MM.1S (cell line): ENCODE measurements around the gene VLDLR.

ENCODE experiments used
- DNase-seq: peaks from one replicate; pipeline ENCODE4 v3.0.0-alpha.2; 2015
- H2AFZ ChIP-seq: fragments of 300-600 bp; sonication (generic); 2 replicates; pipeline ENCODE4 v1.6.0; 2016; ENCODE audit warnings: antibody characterized with exemption, low read length
- H3F3A ChIP-seq: fragments of 300-600 bp; sonication (generic); 2 replicates; pipeline ENCODE4 v1.6.1; 2016; ENCODE audit warnings: mild to moderate bottlenecking, antibody characterized with exemption, low read length, moderate library complexity, mixed read lengths; ENCODE audit not compliant: insufficient read depth
- H3K27ac ChIP-seq: fragments of 300-600 bp; sonication (generic); 2 replicates; pipeline ENCODE4 v1.5.1; 2016; ENCODE audit warnings: mild to moderate bottlenecking, low read length
- H3K27me3 ChIP-seq: fragments of 300-600 bp; sonication (generic); replicated peaks from 2 replicates; pipeline ENCODE4 v1.6.0; 2016; ENCODE audit warnings: low read length; ENCODE audit not compliant: insufficient read depth
- H3K36me3 ChIP-seq: fragments of 300-600 bp; sonication (generic); replicated peaks from 2 replicates; pipeline ENCODE4 v1.6.1; 2016; ENCODE audit warnings: mild to moderate bottlenecking, low read length, mixed read lengths; ENCODE audit not compliant: insufficient read depth
- H3K4me1 ChIP-seq: fragments of 300-600 bp; sonication (generic); 2 replicates; pipeline ENCODE4 v1.6.1; 2016; ENCODE audit warnings: low read length, mixed read lengths
- H3K4me2 ChIP-seq: fragments of 300-600 bp; sonication (generic); 2 replicates; pipeline ENCODE4 v1.6.0; 2016; ENCODE audit warnings: low read depth, low read length
- H3K4me3 ChIP-seq: fragments of 300-600 bp; sonication (generic); 2 replicates; pipeline ENCODE4 v1.5.1; 2016; ENCODE audit warnings: low read length, mixed read lengths
- H3K79me2 ChIP-seq: fragments of 300-600 bp; sonication (generic); 2 replicates; pipeline ENCODE4 v1.6.1; 2016; ENCODE audit warnings: mixed run types, low read length, mixed read lengths
- H3K9ac ChIP-seq: fragments of 300-600 bp; sonication (generic); 2 replicates; pipeline ENCODE4 v1.6.1; 2016; ENCODE audit warnings: low read length, mixed read lengths
- H3K9me2 ChIP-seq: fragments of 300-600 bp; sonication (generic); replicated peaks from 2 replicates; pipeline ENCODE4 v1.6.1; 2016; ENCODE audit warnings: mild to moderate bottlenecking, low read length, mixed read lengths; ENCODE audit not compliant: insufficient read depth
- H3K9me3 ChIP-seq: fragments of 300-600 bp; sonication (generic); replicated peaks from 2 replicates; pipeline ENCODE4 v1.6.1; 2016; ENCODE audit warnings: mild to moderate bottlenecking, low read length, mixed read lengths; ENCODE audit not compliant: insufficient read depth
- H4K20me1 ChIP-seq: fragments of 300-600 bp; sonication (generic); 2 replicates; pipeline ENCODE4 v1.6.1; 2016; ENCODE audit warnings: mild to moderate bottlenecking, low read length, moderate library complexity, mixed read lengths; ENCODE audit not compliant: insufficient read depth
- CTCF ChIP-seq: fragments of 300-600 bp; sonication (generic); IDR thresholded peaks from 2 replicates; pipeline ENCODE4 v1.5.1; 2016; ENCODE audit warnings: antibody characterized with exemption, low read length, mixed read lengths
- EZH2 ChIP-seq: fragments of 300-600 bp; sonication (generic); optimal IDR thresholded peaks from 2 replicates; pipeline ENCODE3; 2017; ENCODE audit warnings: low read depth, mild to moderate bottlenecking, antibody characterized with exemption, low read length, mixed read lengths
- EZH2phosphoT487 ChIP-seq: fragments of 300-600 bp; sonication (generic); IDR thresholded peaks from 2 replicates; pipeline ENCODE4 v1.6.1; 2018; ENCODE audit warnings: antibody characterized with exemption, low read length

VLDLR gene

DNA sequence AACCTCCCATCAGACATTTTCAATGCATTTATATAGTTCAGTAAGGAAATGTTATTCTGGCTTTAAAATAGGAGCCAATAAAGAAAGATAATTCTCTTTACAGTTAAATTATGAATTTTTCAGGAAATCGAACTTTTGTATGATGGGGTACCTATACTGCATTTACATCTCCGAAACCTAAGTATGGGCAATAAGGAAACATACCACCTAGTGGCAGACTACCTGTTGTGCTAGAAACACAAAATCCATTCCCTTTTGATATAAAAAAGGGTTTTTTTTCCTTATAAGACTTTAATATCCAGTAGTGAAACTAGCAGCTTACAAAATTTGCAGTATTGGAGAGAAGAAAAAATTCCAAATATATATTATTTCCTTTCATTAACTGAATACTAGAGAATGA lies 21.3 kb upstream of the VLDLR start:
- H3K27ac ChIP-seq: no peak overlapping the region
- H3F3A ChIP-seq: no peaks in the 10 kb centered on the region
- H3K4me3 ChIP-seq: no peak overlapping the region
- TF ChIP-seq EZH2 (no peak), EZH2phosphoT487 (no peak), CTCF (no peak)
- H3K9ac ChIP-seq: no peak overlapping the region
- H3K36me3 ChIP-seq: no peaks in the 10 kb centered on the region
- no peaks in the 10 kb centered on the region for H3K27me3 ChIP-seq
- no peak overlapping the region for H2AFZ ChIP-seq
- H3K4me2 ChIP-seq: no peak overlapping the region
- H3K79me2 ChIP-seq: no peaks in the 10 kb centered on the region
- no peaks in the 10 kb centered on the region for H3K4me1 ChIP-seq
- no peak for DNase-seq
- no peaks in the 10 kb centered on the region for H3K9me3 ChIP-seq
- no peaks in the 10 kb centered on the region for H3K9me2 ChIP-seq
- H4K20me1 ChIP-seq: no peaks in the 10 kb centered on the region

- H3K4me1 ChIP-seq: no peaks in the 10 kb centered on the region
- no peaks in the 10 kb centered on the region for H3K79me2 ChIP-seq
- no peaks in the 10 kb centered on the region for H3K36me3 ChIP-seq
- DNase-seq: no peak
- no peaks in the 10 kb centered on the region for H3K27me3 ChIP-seq
- H3K4me3 ChIP-seq: no peak overlapping the region
- no peaks in the 10 kb centered on the region for H3K9me3 ChIP-seq
- no peak overlapping the region for H3K27ac ChIP-seq
- no peak overlapping the region for H2AFZ ChIP-seq
- no peaks in the 10 kb centered on the region for H3K9me2 ChIP-seq
- no peak overlapping the region for H3K9ac ChIP-seq
- no peak overlapping the region for H3K4me2 ChIP-seq
- TF ChIP-seq CTCF (no peak), EZH2 (no peak), EZH2phosphoT487 (no peak)
- no peaks in the 10 kb centered on the region for H4K20me1 ChIP-seq
- H3F3A ChIP-seq: no peaks in the 10 kb centered on the region
Measured at GRCh38 chr9:2601785-2602378, 19.7 kb upstream of the VLDLR start.

GRCh38 chr9:2602704-2603116 lies 18.9 kb upstream of the VLDLR start:
- Histone ChIP-seq H3K4me3 (no peak overlapping the region), H3K36me3 (no peaks in the 10 kb centered on the region), H3K9me2 (no peaks in the 10 kb centered on the region), H3F3A (no peaks in the 10 kb centered on the region), H3K9me3 (no peaks in the 10 kb centered on the region), H3K27ac (no peak overlapping the region), H3K27me3 (no peaks in the 10 kb centered on the region), H4K20me1 (no peaks in the 10 kb centered on the region), H3K79me2 (no peaks in the 10 kb centered on the region), H3K4me2 (no peak overlapping the region), H2AFZ (no peak overlapping the region), H3K4me1 (no peaks in the 10 kb centered on the region), H3K9ac (no peak overlapping the region)
- no peak for TF ChIP-seq EZH2phosphoT487
- no peak for TF ChIP-seq CTCF
- no peak for TF ChIP-seq EZH2
- no peak for DNase-seq
